SU-DHL-6 (cell line): ENCODE results near the gene ARMC12.

Source experiments
- H2AFZ ChIP-seq: fragments of 200-600 bp; sonication (generic); 2 replicates; pipeline ENCODE4 v1.6.1; 2014; ENCODE audit warnings: low read depth, mild to moderate bottlenecking, moderate library complexity, mixed read lengths, antibody characterized with exemption, low read length; ENCODE audit not compliant: severe bottlenecking
- H3F3A ChIP-seq: fragments of 200-600 bp; shearing (Covaris generic); 2 replicates; pipeline ENCODE4 v1.6.0; 2016; ENCODE audit warnings: antibody characterized with exemption, mild to moderate bottlenecking; ENCODE audit not compliant: insufficient read depth
- H3K27ac ChIP-seq: fragments of 200-600 bp; sonication (generic); 2 replicates; pipeline ENCODE4 v1.5.1; 2016; ENCODE audit warnings: low read depth, mild to moderate bottlenecking, low read length, moderate library complexity, mixed read lengths
- H3K27me3 ChIP-seq: fragments of 200-600 bp; sonication (generic), shearing (Covaris generic); 2 replicates; pipeline ENCODE4 v1.6.0; 2014; ENCODE audit warnings: mild to moderate bottlenecking, low read length
- H3K36me3 ChIP-seq: fragments of 200-600 bp; sonication (generic); 2 replicates; pipeline ENCODE4 v1.6.1; 2014; ENCODE audit warnings: mild to moderate bottlenecking, low read length, mixed read lengths
- H3K4me2 ChIP-seq: fragments of 300-600, 200-600 bp; shearing (Covaris generic), sonication (generic); 2 replicates; pipeline ENCODE4 v1.6.0; 2014; ENCODE audit warnings: low read length, low read depth, mild to moderate bottlenecking; ENCODE audit not compliant: poor library complexity, severe bottlenecking
- H3K4me3 ChIP-seq: fragments of 200-600 bp; sonication (generic); 2 replicates; pipeline ENCODE4 v1.5.1; 2014; ENCODE audit warnings: antibody characterized with exemption, low read length, mild to moderate bottlenecking, mixed read lengths; ENCODE audit not compliant: insufficient read depth, poor library complexity, severe bottlenecking
- H3K79me2 ChIP-seq: fragments of 200-600 bp; sonication (generic); 2 replicates; pipeline ENCODE4 v1.6.1; 2014; ENCODE audit warnings: mild to moderate bottlenecking, low read length, moderate library complexity; ENCODE audit not compliant: insufficient read depth
- H3K9ac ChIP-seq: fragments of 200-600 bp; sonication (generic); 2 replicates; pipeline ENCODE4 v1.7.0; 2014; ENCODE audit warnings: mild to moderate bottlenecking, low read length
- H3K9me2 ChIP-seq: fragments of 200-600 bp; sonication (generic); replicated peaks from 2 replicates; pipeline ENCODE4 v1.6.1; 2014; ENCODE audit warnings: low read length; ENCODE audit not compliant: insufficient read depth
- H3K9me3 ChIP-seq: fragments of 200-600 bp; sonication (generic); 2 replicates; pipeline ENCODE4 v1.6.1; 2014; ENCODE audit warnings: low read length, mixed read lengths; ENCODE audit not compliant: insufficient read depth
- H4K20me1 ChIP-seq: fragments of 200-600 bp; sonication (generic); 2 replicates; pipeline ENCODE4 v1.6.1; 2014; ENCODE audit warnings: low read depth, mild to moderate bottlenecking, antibody characterized with exemption, low read length, moderate library complexity, mixed read lengths
- EZH2phosphoT487 ChIP-seq: fragments of 200-600 bp; sonication (generic), shearing (Covaris generic); conservative IDR thresholded peaks from 2 replicates; pipeline ENCODE4 v1.6.1; 2018; ENCODE audit warnings: mild to moderate bottlenecking, antibody characterized with exemption, low read length, moderate library complexity, mixed read lengths
- TF ChIP-seq, protein P1 (sequence below): fragments of 200-600 bp; sonication (generic); IDR thresholded peaks from one replicate; pipeline ENCODE4 v1.5.1; 2017; ENCODE audit warnings: antibody characterized with exemption, mild to moderate bottlenecking, low read length, moderate library complexity; ENCODE audit not compliant: insufficient read depth, poor library complexity, severe bottlenecking

The ARMC12 gene

DNA sequence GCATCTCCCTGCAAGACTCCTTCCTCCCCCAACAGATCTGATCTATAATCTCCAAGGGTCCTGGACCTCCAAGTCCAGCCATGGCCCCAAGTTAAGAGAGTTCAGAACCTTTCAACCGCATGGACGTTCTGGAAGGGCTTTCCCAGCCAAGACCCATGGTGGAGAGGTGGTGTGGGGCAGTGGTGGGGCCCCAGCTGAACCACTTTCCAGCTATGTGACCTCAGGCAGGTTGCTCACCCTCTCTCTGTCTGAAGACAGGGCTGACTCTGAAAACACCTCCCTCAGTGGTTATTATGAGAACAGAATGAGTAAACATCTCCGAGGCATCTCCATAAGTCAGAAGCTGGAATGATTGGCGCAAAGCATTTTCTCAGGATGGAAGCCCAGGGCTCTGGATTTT is 59.4 kb downstream of the ARMC12 start:
- Histone ChIP-seq H3F3A (no peaks in the 10 kb centered on the region), H3K79me2 (no peaks in the 10 kb centered on the region), H3K27me3 (no peaks in the 10 kb centered on the region), H3K9me3 (no peaks in the 10 kb centered on the region), H3K4me2 (no peak overlapping the region), H3K27ac (no peak overlapping the region), H3K4me3 (no peak overlapping the region), H3K36me3 (no peaks in the 10 kb centered on the region), H3K9ac (no peak overlapping the region), H3K9me2 (no peaks in the 10 kb centered on the region), H4K20me1 (no peaks in the 10 kb centered on the region), H2AFZ (no peak overlapping the region)
- TF ChIP-seq, protein P1, sequence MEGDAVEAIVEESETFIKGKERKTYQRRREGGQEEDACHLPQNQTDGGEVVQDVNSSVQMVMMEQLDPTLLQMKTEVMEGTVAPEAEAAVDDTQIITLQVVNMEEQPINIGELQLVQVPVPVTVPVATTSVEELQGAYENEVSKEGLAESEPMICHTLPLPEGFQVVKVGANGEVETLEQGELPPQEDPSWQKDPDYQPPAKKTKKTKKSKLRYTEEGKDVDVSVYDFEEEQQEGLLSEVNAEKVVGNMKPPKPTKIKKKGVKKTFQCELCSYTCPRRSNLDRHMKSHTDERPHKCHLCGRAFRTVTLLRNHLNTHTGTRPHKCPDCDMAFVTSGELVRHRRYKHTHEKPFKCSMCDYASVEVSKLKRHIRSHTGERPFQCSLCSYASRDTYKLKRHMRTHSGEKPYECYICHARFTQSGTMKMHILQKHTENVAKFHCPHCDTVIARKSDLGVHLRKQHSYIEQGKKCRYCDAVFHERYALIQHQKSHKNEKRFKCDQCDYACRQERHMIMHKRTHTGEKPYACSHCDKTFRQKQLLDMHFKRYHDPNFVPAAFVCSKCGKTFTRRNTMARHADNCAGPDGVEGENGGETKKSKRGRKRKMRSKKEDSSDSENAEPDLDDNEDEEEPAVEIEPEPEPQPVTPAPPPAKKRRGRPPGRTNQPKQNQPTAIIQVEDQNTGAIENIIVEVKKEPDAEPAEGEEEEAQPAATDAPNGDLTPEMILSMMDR: no peak
- no peak for TF ChIP-seq EZH2phosphoT487

DNA sequence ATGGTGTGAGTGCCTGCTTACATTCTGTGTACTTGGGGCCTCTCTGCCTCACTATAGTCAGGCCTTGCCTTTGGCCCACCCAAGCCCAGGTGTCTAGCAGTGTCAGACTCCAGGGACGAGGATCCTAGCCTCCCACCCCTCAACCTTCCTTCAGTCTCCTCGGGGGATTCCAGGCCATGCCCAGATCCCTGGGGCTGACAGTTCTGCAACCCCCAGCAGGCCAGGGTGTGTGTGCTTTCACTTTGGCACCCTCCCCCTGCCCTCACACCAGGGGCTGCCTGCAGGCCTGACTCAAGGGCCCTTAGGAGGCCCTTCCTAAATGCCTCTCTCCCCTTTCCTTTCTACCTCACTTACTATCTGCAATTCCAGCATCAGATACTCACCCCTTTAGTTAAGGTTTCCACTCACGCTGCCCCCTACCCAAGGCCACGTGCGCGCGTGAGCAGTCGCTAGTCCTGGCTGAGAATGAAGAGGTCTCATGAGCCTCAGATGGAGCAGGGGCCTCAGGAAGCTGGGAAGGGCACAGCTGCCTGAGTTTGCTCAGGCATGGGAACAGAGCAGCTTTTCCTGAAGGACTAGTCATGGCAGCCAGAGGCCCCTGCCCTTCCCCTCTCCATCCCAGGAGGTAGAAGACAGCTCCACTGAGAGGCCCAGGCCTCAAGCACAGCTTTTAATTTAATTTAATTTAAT is 61.1 kb downstream of the ARMC12 start:
- H3K9ac ChIP-seq: no peak overlapping the region
- H3K4me3 ChIP-seq: no peak overlapping the region
- no peaks in the 10 kb centered on the region for H3K36me3 ChIP-seq
- H3K79me2 ChIP-seq: no peaks in the 10 kb centered on the region
- H4K20me1 ChIP-seq: no peaks in the 10 kb centered on the region
- no peak overlapping the region for H2AFZ ChIP-seq
- H3K9me3 ChIP-seq: no peaks in the 10 kb centered on the region
- no peak for TF ChIP-seq EZH2phosphoT487
- TF ChIP-seq, protein P1: no peak
- no peak overlapping the region for H3K4me2 ChIP-seq
- no peak overlapping the region for H3K27ac ChIP-seq
- no peaks in the 10 kb centered on the region for H3K27me3 ChIP-seq
- no peaks in the 10 kb centered on the region for H3K9me2 ChIP-seq
- H3F3A ChIP-seq: no peaks in the 10 kb centered on the region
